Natural killer cell (primary cell): Measurements from ENCODE around the gene RSRC1. TPM values are rescaled to one million over a fixed set of nuclear protein-coding genes. Genes with fewer than 3 reads are reported as not detected.

Experiments used
- ATAC-seq, 3 donors: fragments of 150-1000 bp in 2 of 3; fragments of 200-7000 bp in 1 of 3; cut with Tn5 transposase; 1 replicate in 1 of 3; 2 replicates in 2 of 3; pipeline ENCODE4 v1.10.0; 2021; ENCODE audit warnings: mild to moderate bottlenecking in 2 of 3, moderate library complexity in 2 of 3
- DNase-seq, 2 donors: peaks; one replicate each; pipeline versions ENCODE4 v3.0.0 to v3.0.0-alpha.2; 2013 to 2021; ENCODE audit warnings: mixed read lengths in 1 of 2
- H3K27ac ChIP-seq: one replicate; pipeline ENCODE4 v1.5.1; 2013; ENCODE audit warnings: mild to moderate bottlenecking, low read length
- H3K27me3 ChIP-seq: one replicate; pipeline ENCODE4 v1.6.1; 2013; ENCODE audit warnings: low read length; ENCODE audit not compliant: control insufficient read depth, insufficient read depth
- H3K36me3 ChIP-seq: one replicate; pipeline ENCODE4 v1.6.1; 2013; ENCODE audit warnings: low read length; ENCODE audit not compliant: control insufficient read depth, insufficient read depth
- H3K4me1 ChIP-seq: one replicate; pipeline ENCODE4 v1.6.1; 2013; ENCODE audit warnings: low read length; ENCODE audit not compliant: control insufficient read depth, insufficient read depth
- H3K4me3 ChIP-seq: one replicate; pipeline ENCODE4 v1.5.1; 2013; ENCODE audit warnings: low read length
- H3K9me3 ChIP-seq: one replicate; pipeline ENCODE4 v1.6.1; 2013; ENCODE audit warnings: low read length; ENCODE audit not compliant: control insufficient read depth, insufficient read depth
- H3K27ac Mint-ChIP-seq, 2 donors: one replicate each; pipeline ENCODE4 v1.8.0; 2022; ENCODE audit warnings: mild to moderate bottlenecking in 2 of 2, mixed read lengths in 2 of 2, moderate library complexity in 1 of 2
- H3K27me3 Mint-ChIP-seq, 2 donors: one replicate each; pipeline ENCODE4 v1.8.0; 2022; ENCODE audit warnings: low read depth in 2 of 2, mixed read lengths in 2 of 2
- H3K36me3 Mint-ChIP-seq: one replicate; pipeline ENCODE4 v1.8.0; 2022; ENCODE audit warnings: mixed read lengths
- H3K4me1 Mint-ChIP-seq, 2 donors: one replicate each; pipeline ENCODE4 v1.8.0; 2022; ENCODE audit warnings: mixed read lengths in 2 of 2
- H3K4me3 Mint-ChIP-seq: one replicate; pipeline ENCODE4 v1.8.0; 2022; ENCODE audit warnings: mild to moderate bottlenecking, moderate library complexity, mixed read lengths
- H3K9me3 Mint-ChIP-seq, 2 donors: one replicate each; pipeline ENCODE4 v1.8.0; 2022; ENCODE audit warnings: mixed read lengths in 2 of 2
- CTCF ChIP-seq: fragments of 200-600 bp; IDR thresholded peaks from one replicate; pipeline ENCODE4 v1.8.0; 2022; ENCODE audit warnings: antibody characterized with exemption
- WGBS: methylation state at CpG from one replicate; pipeline ENCODE4 v1.1.7; 2013; ENCODE audit warnings: missing lambda C conversion rate; ENCODE audit not compliant: insufficient coverage; 5-methylcytosine and 5-hydroxymethylcytosine counted together
- intact Hi-C: fragments of 100-400 bp; cut with micrococcal nuclease; formaldehyde crosslinking; loops from one replicate; pipeline ENCODE4 v1.14.2; 2022
- total RNA-seq, 4 donors: library from RNA; stranded (reverse); fragments of 120-200 nt in 1 of 4; gene quantifications; one replicate each; pipeline versions ENCODE4 v1.2.3 to v1.2.4, GENCODE V29; 2013 to 2022

The RSRC1 gene
- total RNA-seq, 3 donors from 2014 or later (not counting 1 experiment from before 2014, with no cell fraction given): 37.3 to 41.1 (median 37.6) TPM

GRCh38 chr3:158297940-158298339, 188.1 kb downstream of the RSRC1 start:
- H3K27ac Mint-ChIP-seq: no peak overlapping the region
- Histone ChIP-seq H3K36me3 (no peaks in the 10 kb centered on the region), H3K4me3 (no peak overlapping the region), H3K27ac (no peak overlapping the region), H3K4me1 (no peaks in the 10 kb centered on the region), H3K9me3 (no peaks in the 10 kb centered on the region), H3K27me3 (no peaks in the 10 kb centered on the region)
- no peaks in the 10 kb centered on the region for H3K9me3 Mint-ChIP-seq
- H3K36me3 Mint-ChIP-seq: no peaks in the 10 kb centered on the region
- ATAC-seq (no peak), DNase-seq (no peak)
- peaks cover 0 to 5% of the 10 kb centered on the region in 2 donors for H3K4me1 Mint-ChIP-seq
- no peak for TF ChIP-seq CTCF
- intact Hi-C loops: no loop called here
- H3K4me3 Mint-ChIP-seq: no peak overlapping the region
- no peaks in the 10 kb centered on the region for H3K27me3 Mint-ChIP-seq

- ATAC-seq: no peak
- Histone ChIP-seq H3K27me3 (no peaks in the 10 kb centered on the region), H3K4me1 (no peaks in the 10 kb centered on the region), H3K9me3 (no peaks in the 10 kb centered on the region), H3K4me3 (no peak overlapping the region), H3K27ac (no peak overlapping the region), H3K36me3 (no peaks in the 10 kb centered on the region)
- DNase-seq: no peak
- no peak for TF ChIP-seq CTCF
- intact Hi-C loops: no loop called here
- Mint-ChIP-seq H3K9me3 (no peaks in the 10 kb centered on the region), H3K4me3 (no peak overlapping the region), H3K27ac (no peak overlapping the region), H3K4me1 (no peaks in the 10 kb centered on the region), H3K36me3 (no peaks in the 10 kb centered on the region), H3K27me3 (no peaks in the 10 kb centered on the region)
- WGBS: 95% methylated on average over 6 of the region's 8 CpGs
Observed at GRCh38 chr3:158308236-158308928, 198.5 kb downstream of the RSRC1 start.

- Histone ChIP-seq H3K9me3 (no peaks in the 10 kb centered on the region), H3K4me1 (no peaks in the 10 kb centered on the region), H3K27ac (no peak overlapping the region), H3K27me3 (no peaks in the 10 kb centered on the region), H3K36me3 (no peaks in the 10 kb centered on the region), H3K4me3 (no peak overlapping the region)
- no peak for TF ChIP-seq CTCF
- intact Hi-C loops: no loop called here
- Mint-ChIP-seq H3K4me3 (no peak overlapping the region), H3K4me1 (no peaks in the 10 kb centered on the region), H3K36me3 (no peaks in the 10 kb centered on the region), H3K27ac (no peak overlapping the region), H3K27me3 (no peaks in the 10 kb centered on the region), H3K9me3 (no peaks in the 10 kb centered on the region)
- ATAC-seq (no peak), DNase-seq (no peak)
Observed at GRCh38 chr3:158312560-158313141, 202.8 kb downstream of the RSRC1 start.
